ENCODE measurements around the gene PRKCA. TPM values are rescaled to one million over a fixed set of nuclear protein-coding genes. Genes with fewer than 3 reads are reported as not detected.

The PRKCA gene
- total and polyA plus RNA-seq, 2 of the 13 experiments (the other 11 are each of a cell fraction or from before 2014, with no cell fraction given), result 18.5 to 21.5 TPM

GRCh38 chr17:66468241-66469087, 166.1 kb downstream of the PRKCA start (continued):
- TF ChIP-seq DZIP1 (CRISPR knock-in tag; IDR thresholded peaks at IDR 0.05) (no peak), ZNF562 (CRISPR knock-in tag; IDR thresholded peaks at IDR 0.05; ENCODE audit: borderline replicate concordance) (no peak), ZBED4 (CRISPR knock-in tag; IDR thresholded peaks at IDR 0.05; ENCODE audit: borderline replicate concordance) (no peak), AHR (CRISPR knock-in tag; IDR thresholded peaks at IDR 0.05) (no peak), ZBTB20 (CRISPR knock-in tag; IDR thresholded peaks at IDR 0.05; ENCODE audit: borderline replicate concordance, low read depth) (no peak), ZNF362 (CRISPR knock-in tag; IDR thresholded peaks at IDR 0.05; ENCODE audit: borderline replicate concordance) (no peak), ZKSCAN5 (CRISPR knock-in tag; IDR thresholded peaks at IDR 0.05) (peak; percentile 96), MXD4 (CRISPR knock-in tag; IDR thresholded peaks at IDR 0.05) (no peak), SETDB1 (CRISPR knock-in tag; IDR thresholded peaks at IDR 0.05; ENCODE audit: borderline replicate concordance) (0 out of 2 replicates have a peak, but pooled peaks have one; percentile 28), HNRNPK (IDR thresholded peaks at IDR 0.05; ENCODE audit: low read depth, low read length, poor library complexity, severe bottlenecking) (peak; percentile 35), ZNF260 (CRISPR knock-in tag; IDR thresholded peaks at IDR 0.05; ENCODE audit: borderline replicate concordance, low read depth) (no peak)
- TF ChIP-seq, protein P1, sequence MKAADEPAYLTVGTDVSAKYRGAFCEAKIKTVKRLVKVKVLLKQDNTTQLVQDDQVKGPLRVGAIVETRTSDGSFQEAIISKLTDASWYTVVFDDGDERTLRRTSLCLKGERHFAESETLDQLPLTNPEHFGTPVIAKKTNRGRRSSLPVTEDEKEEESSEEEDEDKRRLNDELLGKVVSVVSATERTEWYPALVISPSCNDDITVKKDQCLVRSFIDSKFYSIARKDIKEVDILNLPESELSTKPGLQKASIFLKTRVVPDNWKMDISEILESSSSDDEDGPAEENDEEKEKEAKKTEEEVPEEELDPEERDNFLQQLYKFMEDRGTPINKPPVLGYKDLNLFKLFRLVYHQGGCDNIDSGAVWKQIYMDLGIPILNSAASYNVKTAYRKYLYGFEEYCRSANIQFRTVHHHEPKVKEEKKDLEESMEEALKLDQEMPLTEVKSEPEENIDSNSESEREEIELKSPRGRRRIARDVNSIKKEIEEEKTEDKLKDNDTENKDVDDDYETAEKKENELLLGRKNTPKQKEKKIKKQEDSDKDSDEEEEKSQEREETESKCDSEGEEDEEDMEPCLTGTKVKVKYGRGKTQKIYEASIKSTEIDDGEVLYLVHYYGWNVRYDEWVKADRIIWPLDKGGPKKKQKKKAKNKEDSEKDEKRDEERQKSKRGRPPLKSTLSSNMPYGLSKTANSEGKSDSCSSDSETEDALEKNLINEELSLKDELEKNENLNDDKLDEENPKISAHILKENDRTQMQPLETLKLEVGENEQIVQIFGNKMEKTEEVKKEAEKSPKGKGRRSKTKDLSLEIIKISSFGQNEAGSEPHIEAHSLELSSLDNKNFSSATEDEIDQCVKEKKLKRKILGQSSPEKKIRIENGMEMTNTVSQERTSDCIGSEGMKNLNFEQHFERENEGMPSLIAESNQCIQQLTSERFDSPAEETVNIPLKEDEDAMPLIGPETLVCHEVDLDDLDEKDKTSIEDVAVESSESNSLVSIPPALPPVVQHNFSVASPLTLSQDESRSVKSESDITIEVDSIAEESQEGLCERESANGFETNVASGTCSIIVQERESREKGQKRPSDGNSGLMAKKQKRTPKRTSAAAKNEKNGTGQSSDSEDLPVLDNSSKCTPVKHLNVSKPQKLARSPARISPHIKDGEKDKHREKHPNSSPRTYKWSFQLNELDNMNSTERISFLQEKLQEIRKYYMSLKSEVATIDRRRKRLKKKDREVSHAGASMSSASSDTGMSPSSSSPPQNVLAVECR (CRISPR knock-in tag; IDR thresholded peaks at IDR 0.05; ENCODE audit: borderline replicate concordance), result peak; percentile 49; the same call in 1 of the 2 replicates
- TF ChIP-seq, protein P2, sequence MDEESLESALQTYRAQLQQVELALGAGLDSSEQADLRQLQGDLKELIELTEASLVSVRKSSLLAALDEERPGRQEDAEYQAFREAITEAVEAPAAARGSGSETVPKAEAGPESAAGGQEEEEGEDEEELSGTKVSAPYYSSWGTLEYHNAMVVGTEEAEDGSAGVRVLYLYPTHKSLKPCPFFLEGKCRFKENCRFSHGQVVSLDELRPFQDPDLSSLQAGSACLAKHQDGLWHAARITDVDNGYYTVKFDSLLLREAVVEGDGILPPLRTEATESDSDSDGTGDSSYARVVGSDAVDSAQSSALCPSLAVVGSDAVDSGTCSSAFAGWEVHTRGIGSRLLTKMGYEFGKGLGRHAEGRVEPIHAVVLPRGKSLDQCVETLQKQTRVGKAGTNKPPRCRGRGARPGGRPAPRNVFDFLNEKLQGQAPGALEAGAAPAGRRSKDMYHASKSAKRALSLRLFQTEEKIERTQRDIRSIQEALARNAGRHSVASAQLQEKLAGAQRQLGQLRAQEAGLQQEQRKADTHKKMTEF (CRISPR knock-in tag; IDR thresholded peaks at IDR 0.05), result 0 out of 2 replicates have a peak, but pooled peaks have one; percentile 1

Data from HepG2 (cell line).